AG04449 (cell line): Measurements from ENCODE around the gene DBP.

Experiments
- CTCF ChIA-PET: fragments of 350-600 bp; formaldehyde crosslinking; extraction: SDS; loops from one replicate; lab custom pipeline; 2021; ENCODE audit warnings: antibody characterized with exemption; lab: Yijun Ruan, JAX
- POLR2A ChIA-PET: fragments of 400-600, 350-600 bp; formaldehyde crosslinking; extraction: SDS; loops from one replicate; lab custom pipeline; 2020; ENCODE audit warnings: antibody characterized with exemption, inconsistent platforms; lab: Yijun Ruan, JAX
- DNase-seq: peaks from one replicate; pipeline ENCODE4 v3.0.0-alpha.2; 2010; ENCODE audit warnings: low read depth, low spot score
- H3K4me3 ChIP-seq: 2 replicates; pipeline ENCODE4 v1.5.1; 2011; ENCODE audit warnings: low read depth, mild to moderate bottlenecking, control low read depth, low read length
- CTCF ChIP-seq: IDR thresholded peaks from one replicate; pipeline ENCODE4 v1.5.1; 2011; ENCODE audit warnings: mild to moderate bottlenecking, moderate library complexity, low read length, control low read depth, inconsistent platforms; ENCODE audit not compliant: insufficient read depth; ENCODE audit errors: missing control alignments

The DBP gene

GRCh38 chr19:48674216-48674809 lies 37.1 kb upstream of the DBP start:
- no peak overlapping the region for H3K4me3 ChIP-seq
- ChIA-PET POLR2A (no interaction called here), CTCF (interaction anchor here (0.6 to 8.5 kb wide), 31 partner anchors 10 to 303 kb away, joined by 3 to 58 read pairs (median 7); partner anchors contain the start of genes CA11, FUT2, HSD17B14 and IZUMO1)
- TF ChIP-seq CTCF = no peak
- no peak for DNase-seq

DNA sequence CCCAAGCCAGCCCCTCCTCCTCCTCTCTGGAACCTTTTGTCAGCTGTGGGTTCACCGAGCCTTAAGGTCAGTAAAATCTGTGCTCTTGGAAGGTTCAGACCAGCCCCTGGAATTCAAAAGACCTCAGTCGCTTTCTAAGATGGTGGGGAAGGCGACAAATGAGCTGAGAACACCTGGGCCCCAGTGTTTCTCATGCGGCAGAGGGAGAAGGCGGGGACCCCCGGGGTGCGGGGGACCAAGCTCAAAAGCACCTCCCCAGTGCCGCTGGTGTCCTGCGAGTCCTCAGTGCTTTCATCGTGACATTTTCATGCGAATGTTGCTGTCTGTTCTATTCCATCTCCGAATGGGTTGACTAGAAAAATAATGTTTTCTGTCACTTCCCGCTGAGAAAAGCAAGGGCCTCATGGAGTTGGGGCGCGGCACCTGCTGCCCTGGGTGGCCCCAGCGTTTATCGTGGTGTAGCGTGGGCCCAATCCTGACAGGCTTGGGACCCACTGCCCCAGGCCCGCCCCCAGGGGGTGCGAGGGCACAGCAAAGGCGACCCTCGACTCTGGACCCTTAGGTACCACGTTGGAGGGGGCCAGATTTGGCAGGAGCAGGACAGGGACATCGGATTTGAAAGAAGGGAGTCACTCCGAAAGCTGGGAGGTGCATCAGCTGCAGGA lies 36.4 kb upstream of the DBP start:
- no peak for DNase-seq
- H3K4me3 ChIP-seq = no peak overlapping the region
- POLR2A ChIA-PET = no interaction called here
- TF ChIP-seq CTCF = no peak
- CTCF ChIA-PET = interaction anchor here (1.1 to 8.5 kb wide), 15 partner anchors 9 to 171 kb away, joined by 3 to 58 read pairs (median 23); partner anchors contain the start of genes CA11 and IZUMO1

DNA sequence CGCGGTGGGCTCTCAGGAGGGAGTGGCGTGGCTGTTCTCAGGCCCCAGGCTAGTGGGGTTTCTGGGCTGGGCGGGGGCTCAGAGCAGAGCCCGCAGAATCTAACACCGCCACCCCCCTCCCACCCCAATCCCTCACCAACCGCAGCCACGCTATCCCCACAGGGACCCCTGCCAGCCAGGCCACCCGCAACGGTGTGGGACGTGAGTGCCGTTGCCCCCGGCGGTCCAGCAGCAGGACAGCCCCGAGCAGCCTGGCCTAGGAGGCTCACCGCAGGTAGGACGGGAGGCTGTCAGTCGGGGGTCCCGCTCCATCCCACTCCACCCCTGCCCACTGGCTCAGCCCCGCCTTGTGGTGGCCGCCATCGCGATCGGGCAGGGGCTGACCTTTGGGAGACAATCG lies 35.8 kb upstream of the DBP start, which contains the start of gene NTN5:
NTN5 (minus strand) TSS at position 24 of the 400 bp plus-strand sequence. CDS start 2,031 bp downstream, outside the sequence.
- POLR2A ChIA-PET = no interaction called here
- no peak for TF ChIP-seq CTCF
- H3K4me3 ChIP-seq = no peak within 1 kb of the TSS
- DNase-seq = no peak
- CTCF ChIA-PET = interaction anchor here (3.2 to 8.5 kb wide), 5 partner anchors 9 to 169 kb away, joined by 24 to 58 read pairs (median 53); partner anchors contain the start of gene CA11

DNA sequence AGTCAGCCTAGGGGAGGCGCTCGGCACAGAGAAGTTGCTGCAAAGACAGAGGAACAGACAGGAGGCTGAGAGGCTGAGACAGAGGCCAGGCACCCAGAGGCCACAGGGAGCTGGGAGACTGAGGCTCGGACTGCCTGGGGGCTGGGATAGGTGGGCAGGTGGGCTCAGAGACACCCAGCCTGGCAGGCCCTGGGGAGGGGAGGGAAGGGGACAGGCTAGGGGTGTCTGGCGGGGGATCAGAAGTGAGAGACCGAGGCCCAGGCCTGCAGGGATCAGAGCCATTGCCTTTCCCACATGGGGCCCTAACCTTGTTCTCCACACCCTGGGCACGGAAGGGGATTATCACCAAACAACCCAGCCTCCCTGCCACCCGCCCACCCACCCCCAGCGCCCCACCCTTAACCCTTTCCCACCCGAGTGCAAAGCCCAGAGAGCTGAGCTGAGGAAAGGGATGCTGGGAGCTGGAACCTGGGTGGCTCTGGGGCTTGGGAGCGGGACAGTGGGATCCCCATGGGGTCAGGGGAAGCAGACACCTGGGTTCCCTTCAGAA lies 34.3 kb upstream of the DBP start:
- no peak overlapping the region for H3K4me3 ChIP-seq
- no peak for DNase-seq
- ChIA-PET POLR2A (no interaction called here), CTCF (interaction anchor here (1.3 to 8.5 kb wide), 3 partner anchors 10 to 28 kb away, joined by 4 to 40 read pairs (median 6); partner anchors contain the start of gene CA11)
- no peak for TF ChIP-seq CTCF

DNA sequence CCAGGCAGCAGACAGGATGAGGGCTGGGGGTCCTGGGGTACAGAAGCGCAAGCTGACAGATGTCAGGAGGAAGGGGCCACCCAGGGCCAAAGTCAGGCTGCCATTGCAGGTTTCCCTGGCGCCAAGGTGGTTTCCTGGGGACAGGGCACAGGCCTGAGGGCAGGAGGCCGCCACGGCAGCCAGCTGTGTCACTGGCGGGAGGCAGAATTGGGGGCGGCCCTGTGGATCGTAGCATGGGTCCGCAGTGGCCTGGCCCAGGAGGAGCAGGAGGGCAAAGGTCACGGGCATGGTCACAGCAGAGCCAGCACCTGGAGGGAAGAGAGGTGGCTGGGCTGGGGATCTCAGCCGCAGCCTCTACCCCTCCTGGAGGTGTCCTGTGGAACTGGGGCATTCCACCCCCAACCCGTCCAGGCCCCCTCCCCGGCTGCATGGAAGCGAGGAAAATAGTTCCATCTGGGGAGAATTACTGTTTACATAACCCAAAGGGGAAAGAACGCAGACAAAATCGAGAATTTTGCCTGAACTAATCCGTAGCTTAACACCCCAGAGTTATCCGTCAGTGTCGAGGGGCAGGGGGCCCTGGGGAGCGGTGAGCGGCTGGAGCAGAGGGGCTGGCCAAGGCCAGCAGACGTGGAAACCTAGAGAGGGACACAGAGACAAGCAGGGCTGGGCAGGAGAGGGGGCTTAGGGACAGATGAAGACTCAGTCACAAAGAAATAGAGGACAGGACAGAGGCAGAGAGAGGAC lies 33.7 kb upstream of the DBP start:
- ChIA-PET POLR2A (no interaction called here), CTCF (interaction anchor here (1.3 to 8.5 kb wide), 2 partner anchors 25 to 28 kb away, joined by 4 to 40 read pairs; partner anchors contain the start of gene CA11)
- TF ChIP-seq CTCF = no peak
- H3K4me3 ChIP-seq = no peak overlapping the region
- no peak for DNase-seq
